ACC112 (cell line): ENCODE measurements around the gene BRMS1.

Experiments used
- H2AFZ ChIP-seq: fragments of 200-600 bp; sonication (generic); one replicate; pipeline ENCODE4 v1.6.0; 2017; ENCODE audit warnings: antibody characterized with exemption, low read length; ENCODE audit not compliant: unreplicated experiment
- H3K27ac ChIP-seq: fragments of 200-600 bp; sonication (generic); 2 replicates; pipeline ENCODE4 v1.5.1; 2014; ENCODE audit warnings: low read depth, mild to moderate bottlenecking, antibody characterized with exemption, low read length, moderate library complexity
- H3K27me3 ChIP-seq: fragments of 200-600 bp; sonication (generic); 2 replicates; pipeline ENCODE4 v1.6.1; 2014; ENCODE audit warnings: mild to moderate bottlenecking, antibody characterized with exemption, low read length, moderate library complexity, mixed read lengths; ENCODE audit not compliant: insufficient read depth
- H3K36me3 ChIP-seq: fragments of 200-600 bp; sonication (generic); 2 replicates; pipeline ENCODE4 v1.6.1; 2016; ENCODE audit warnings: mild to moderate bottlenecking, antibody characterized with exemption, low read length, moderate library complexity, mixed read lengths; ENCODE audit not compliant: insufficient read depth
- H3K4me1 ChIP-seq: fragments of 200-600 bp; sonication (generic); one replicate; pipeline ENCODE4 v1.6.1; 2016; ENCODE audit warnings: low read length, mixed read lengths; ENCODE audit not compliant: insufficient read depth, unreplicated experiment, control insufficient read depth
- H3K4me3 ChIP-seq: fragments of 200-600 bp; sonication (generic); 2 replicates; pipeline ENCODE4 v1.5.1; 2014; ENCODE audit warnings: mild to moderate bottlenecking, low read depth, low read length
- H3K79me2 ChIP-seq: fragments of 200-600 bp; sonication (generic); one replicate; pipeline ENCODE4 v1.6.0; 2016; ENCODE audit warnings: low read length; ENCODE audit not compliant: control insufficient read depth, unreplicated experiment, insufficient read depth

Gene BRMS1

GRCh38 chr11:66294626-66295620 is 50.0 kb downstream of the BRMS1 start:
- Histone ChIP-seq H3K79me2 (no peaks in the 10 kb centered on the region), H3K36me3 (no peaks in the 10 kb centered on the region), H3K27me3 (peaks cover 27% of the 10 kb centered on the region), H2AFZ (no peak overlapping the region), H3K27ac (no peak overlapping the region), H3K4me3 (no peak overlapping the region), H3K4me1 (peaks cover 3% of the 10 kb centered on the region)

- no peaks in the 10 kb centered on the region for H3K36me3 ChIP-seq
- H3K79me2 ChIP-seq = no peaks in the 10 kb centered on the region
- H3K4me3 ChIP-seq = no peak overlapping the region
- H3K4me1 ChIP-seq = peaks cover 7% of the 10 kb centered on the region
- H3K27me3 ChIP-seq = peaks cover 27% of the 10 kb centered on the region
- no peak overlapping the region for H2AFZ ChIP-seq
- no peak overlapping the region for H3K27ac ChIP-seq
Measured at GRCh38 chr11:66293777-66294625, 50.9 kb downstream of the BRMS1 start.

- Histone ChIP-seq H3K36me3 (no peaks in the 10 kb centered on the region), H2AFZ (no peak overlapping the region), H3K4me3 (no peak overlapping the region), H3K27me3 (peaks cover 27% of the 10 kb centered on the region), H3K27ac (no peak overlapping the region), H3K79me2 (peaks cover 3% of the 10 kb centered on the region), H3K4me1 (peaks cover 7% of the 10 kb centered on the region)
Measured at GRCh38 chr11:66293352-66293751, 51.6 kb downstream of the BRMS1 start.

- Histone ChIP-seq H3K4me3 (no peak overlapping the region), H3K36me3 (no peaks in the 10 kb centered on the region), H3K4me1 (peaks cover 11% of the 10 kb centered on the region), H2AFZ (no peak overlapping the region), H3K79me2 (peaks cover 10% of the 10 kb centered on the region), H3K27ac (no peak overlapping the region), H3K27me3 (peaks cover 27% of the 10 kb centered on the region)
Measured at GRCh38 chr11:66292543-66293332, 52.2 kb downstream of the BRMS1 start.

- H2AFZ ChIP-seq = no peak within 1 kb of the TSS
- H3K4me3 ChIP-seq = peak within 1 kb of the TSS; percentile 53
Measured at GRCh38 chr11:66291706-66292542, 53.0 kb downstream of the BRMS1 start, which contains the start of gene TMEM151A. TSS of gene TMEM151A (plus strand) at chr11:66291894. CDS start at chr11:66292014, 120 bp downstream.

GRCh38 chr11:66291303-66291705 is 53.6 kb downstream of the BRMS1 start:
- Histone ChIP-seq H3K36me3 (no peaks in the 10 kb centered on the region), H3K4me1 (peaks cover 15% of the 10 kb centered on the region), H3K27ac (no peak overlapping the region), H3K27me3 (peaks cover 27% of the 10 kb centered on the region), H3K4me3 (no peak overlapping the region), H3K79me2 (peaks cover 21% of the 10 kb centered on the region), H2AFZ (no peak overlapping the region)

More at GRCh38 chr11:66291706-66292542, 53.0 kb downstream of the BRMS1 start, which contains the start of gene TMEM151A:
- Histone ChIP-seq H3K36me3 (no peaks in the 10 kb centered on the region), H3K4me1 (peaks cover 15% of the 10 kb centered on the region), H3K27me3 (peaks cover 27% of the 10 kb centered on the region), H3K27ac (no peak within 1 kb of the TSS), H3K79me2 (peaks cover 18% of the 10 kb centered on the region)

- peak overlapping the region; percentile 76 for H3K4me3 ChIP-seq
- H3K36me3 ChIP-seq = no peaks in the 10 kb centered on the region
- no peak overlapping the region for H2AFZ ChIP-seq
- H3K4me1 ChIP-seq = peaks cover 15% of the 10 kb centered on the region
- H3K27me3 ChIP-seq = peaks cover 27% of the 10 kb centered on the region
- no peak overlapping the region for H3K27ac ChIP-seq
- peaks cover 21% of the 10 kb centered on the region for H3K79me2 ChIP-seq
Measured at GRCh38 chr11:66290330-66290621, 54.6 kb downstream of the BRMS1 start.

GRCh38 chr11:66289548-66290329 is 55.2 kb downstream of the BRMS1 start:
- Histone ChIP-seq H2AFZ (no peak overlapping the region), H3K27ac (peak overlapping the region; percentile 85), H3K36me3 (no peaks in the 10 kb centered on the region), H3K4me1 (peaks cover 15% of the 10 kb centered on the region), H3K4me3 (peak overlapping the region; percentile 76), H3K79me2 (peaks cover 21% of the 10 kb centered on the region), H3K27me3 (peaks cover 27% of the 10 kb centered on the region)
